Nephron (organoid): ENCODE measurements around the gene GABRB1.

ENCODE experiments used
- H3K27ac Mint-ChIP-seq, 3 experiments: 2 replicates each; pipeline ENCODE4 v1.8.0; 2020; ENCODE audit warnings: mixed read lengths in 3 of 3, mild to moderate bottlenecking in 2 of 3, moderate library complexity in 1 of 3
- H3K27me3 Mint-ChIP-seq: 2 replicates; pipeline ENCODE4 v1.8.0; 2021; ENCODE audit warnings: low read depth, mild to moderate bottlenecking, moderate library complexity, mixed read lengths
- H3K36me3 Mint-ChIP-seq: 2 replicates; pipeline ENCODE4 v1.8.0; 2020; ENCODE audit warnings: low read depth, mixed read lengths
- H3K4me1 Mint-ChIP-seq: 2 replicates; pipeline ENCODE4 v1.8.0; 2020; ENCODE audit warnings: mixed read lengths
- H3K4me3 Mint-ChIP-seq, 3 experiments: 2 replicates each; pipeline ENCODE4 v1.8.0; 2020; ENCODE audit warnings: mild to moderate bottlenecking in 3 of 3, mixed read lengths in 3 of 3, moderate library complexity in 2 of 3
- H3K9me3 Mint-ChIP-seq: 2 replicates; pipeline ENCODE4 v1.8.0; 2020; ENCODE audit warnings: mixed read lengths
- CTCF ChIP-seq, 3 experiments: fragments of 200-600 bp; sonication (generic); IDR thresholded peaks; one replicate each; pipeline ENCODE4 v1.5.0; 2021; ENCODE audit warnings: antibody characterized with exemption in 3 of 3; ENCODE audit not compliant: unreplicated experiment in 3 of 3

Gene GABRB1

GRCh38 chr4:47050761-47051725 lies 19.7 kb downstream of the GABRB1 start:
- Mint-ChIP-seq H3K27me3 (no peaks in the 10 kb centered on the region), H3K27ac (no peak overlapping the region), H3K4me1 (no peaks in the 10 kb centered on the region), H3K9me3 (no peaks in the 10 kb centered on the region), H3K36me3 (no peaks in the 10 kb centered on the region), H3K4me3 (no peak overlapping the region)
- no peak for TF ChIP-seq CTCF (IDR thresholded peaks at IDR 0.05; ENCODE audit: unreplicated experiment in 3 of 3)

GRCh38 chr4:47053485-47053884 lies 22.1 kb downstream of the GABRB1 start:
- no peaks in the 10 kb centered on the region for H3K36me3 Mint-ChIP-seq
- no peaks in the 10 kb centered on the region for H3K4me1 Mint-ChIP-seq
- H3K4me3 Mint-ChIP-seq = no peak overlapping the region
- TF ChIP-seq CTCF (IDR thresholded peaks at IDR 0.05; ENCODE audit: unreplicated experiment in 3 of 3) = no peak
- no peak overlapping the region for H3K27ac Mint-ChIP-seq
- H3K9me3 Mint-ChIP-seq = no peaks in the 10 kb centered on the region
- no peaks in the 10 kb centered on the region for H3K27me3 Mint-ChIP-seq

- H3K36me3 Mint-ChIP-seq = no peaks in the 10 kb centered on the region
Observed at GRCh38 chr4:47054130-47054529, 22.8 kb downstream of the GABRB1 start.

GRCh38 chr4:47057991-47058390 lies 26.6 kb downstream of the GABRB1 start:
- H3K9me3 Mint-ChIP-seq = no peaks in the 10 kb centered on the region
- H3K27me3 Mint-ChIP-seq = no peaks in the 10 kb centered on the region
- H3K4me3 Mint-ChIP-seq = no peak overlapping the region
- H3K27ac Mint-ChIP-seq = no peak overlapping the region
- H3K4me1 Mint-ChIP-seq = no peaks in the 10 kb centered on the region
- no peak for TF ChIP-seq CTCF (IDR thresholded peaks at IDR 0.05; ENCODE audit: unreplicated experiment in 3 of 3)
- H3K36me3 Mint-ChIP-seq = no peaks in the 10 kb centered on the region

More at GRCh38 chr4:47054130-47054529, 22.8 kb downstream of the GABRB1 start:
- Mint-ChIP-seq H3K4me3 (no peak overlapping the region), H3K27me3 (no peaks in the 10 kb centered on the region), H3K27ac (no peak overlapping the region), H3K9me3 (no peaks in the 10 kb centered on the region), H3K4me1 (no peaks in the 10 kb centered on the region)
- no peak for TF ChIP-seq CTCF (IDR thresholded peaks at IDR 0.05; ENCODE audit: unreplicated experiment in 3 of 3)

- no peak for TF ChIP-seq CTCF (IDR thresholded peaks at IDR 0.05; ENCODE audit: unreplicated experiment in 3 of 3)
- Mint-ChIP-seq H3K9me3 (no peaks in the 10 kb centered on the region), H3K27ac (no peak overlapping the region), H3K27me3 (no peaks in the 10 kb centered on the region), H3K4me3 (no peak overlapping the region), H3K36me3 (no peaks in the 10 kb centered on the region), H3K4me1 (no peaks in the 10 kb centered on the region)
Observed at GRCh38 chr4:47060561-47060960, 29.2 kb downstream of the GABRB1 start.

GRCh38 chr4:47061435-47061834 lies 30.1 kb downstream of the GABRB1 start:
- TF ChIP-seq CTCF (IDR thresholded peaks at IDR 0.05; ENCODE audit: unreplicated experiment in 3 of 3) = no peak
- Mint-ChIP-seq H3K27me3 (no peaks in the 10 kb centered on the region), H3K27ac (no peak overlapping the region), H3K36me3 (no peaks in the 10 kb centered on the region), H3K4me1 (no peaks in the 10 kb centered on the region), H3K4me3 (no peak overlapping the region), H3K9me3 (no peaks in the 10 kb centered on the region)
